Pancreas (tissue), 10 donors: ENCODE data around the gene SBNO1. TPM values are rescaled to one million over a fixed set of nuclear protein-coding genes. Genes with fewer than 3 reads are reported as not detected.
"Not testable (repeated sequence)": the region's sequence is repeated elsewhere in the genome, so short reads cannot be mapped to it uniquely, and the experiment has no call there.

ENCODE experiments used
- ATAC-seq, 4 donors: fragments of 200-7000 bp; cut with Tn5 transposase; one replicate each; pipeline versions ENCODE4 v1.8.0 to v1.9.1; 2020; ENCODE audit warnings: mild to moderate bottlenecking in 4 of 4, moderate library complexity in 4 of 4
- DNase-seq, 6 donors: peaks; one replicate each; pipeline ENCODE4 v3.0.0-alpha.2; 2020
- FAIRE-seq: peaks from 2 replicates; lab custom pipeline; 2012; peaks lifted over from hg19 to GRCh38; lab: Jason Lieb, UNC
- H3K27ac ChIP-seq, 4 donors: fragments of 200-600 bp; sonication (generic); 1 replicate in 3 of 4; 2 replicates in 1 of 4; pipeline versions ENCODE4 v1.5.0 to v1.8.0; 2020
- H3K27me3 ChIP-seq, 4 donors: fragments of 200-600 bp; one replicate each; pipeline ENCODE4 v1.8.0; 2021
- H3K36me3 ChIP-seq, 3 donors: fragments of 200-600 bp; sonication (generic) in 1 of 3; one replicate each; pipeline versions ENCODE4 v1.5.0 to v1.8.0; 2020 to 2021
- H3K4me1 ChIP-seq, 3 donors: fragments of 200-600 bp; one replicate each; pipeline ENCODE4 v1.8.0; 2021
- H3K4me3 ChIP-seq, 4 donors: fragments of 200-600 bp; sonication (generic) in 2 of 4; one replicate each; pipeline versions ENCODE4 v1.5.0 to v1.8.0; 2020 to 2021
- H3K9me3 ChIP-seq, 4 donors: fragments of 200-600 bp; one replicate each; pipeline ENCODE4 v1.8.0; 2021
- WGBS, 2 donors: extraction: QIAGEN DNeasy Blood & Tissue Kit; methylation state at CpG; one replicate each; pipeline ENCODE4 v1.1.7; 2013; 5-methylcytosine and 5-hydroxymethylcytosine counted together
- intact Hi-C, 3 donors: fragments of 100-400 bp; cut with DNase I; formaldehyde crosslinking; loops; one replicate each; pipeline versions ENCODE4 v1.11.1 to v1.14.2; 2022
- polyA plus RNA-seq, 2 donors: library from polyadenylated mRNA; stranded (reverse); fragments of 200-250 nt; gene quantifications; one replicate each; pipeline ENCODE4 v1.2.3, GENCODE V29; 2013
- total RNA-seq, 6 donors: library from RNA; stranded (reverse); fragmentation: NEBNext Ultra II Directional in 4 of 6; extraction: Animal tissue kit (Norgen Biotek cat#: 25700) in 4 of 6; gene quantifications; one replicate each; pipeline versions ENCODE4 v1.2.1 to v1.2.4, GENCODE V29; 2021 to 2023
- TF ChIP-seq, protein P1 (sequence below), 4 donors: fragments of 200-600 bp; sonication (generic) in 3 of 4; IDR thresholded peaks; one replicate each; pipeline versions ENCODE4 v1.5.0 to v1.8.0; 2021; ENCODE audit warnings: antibody characterized with exemption in 4 of 4
- donor health status: healthy with polysubstance abuse.
- donor health status: DM: no; HTN: no; CAD: no; lungs with moderate emphysema.
- donor health status: DM: no; HTN: no; CAD: no.
- donor health status: control.
- donor health status: control.
- donor health status: Bipolar disorder and iron deficiency.
- donor health status: DM: yes; HTN: yes; CAD: no.
- donor health status: DM: no; HTN: no; CAD: no.
- donor health status: DM: no; HTN: no; CAD: no.
- donor health status: DM: yes; HTN: yes; CAD: no.

The SBNO1 gene
- total RNA-seq (10 to 100 TPM in 3 of 6 donors, 1 to 10 TPM in 3; 7.9 to 16.3 (median 10.5) TPM), polyA plus RNA-seq (1 to 10 TPM; 2.6 to 4.2 TPM)

DNA sequence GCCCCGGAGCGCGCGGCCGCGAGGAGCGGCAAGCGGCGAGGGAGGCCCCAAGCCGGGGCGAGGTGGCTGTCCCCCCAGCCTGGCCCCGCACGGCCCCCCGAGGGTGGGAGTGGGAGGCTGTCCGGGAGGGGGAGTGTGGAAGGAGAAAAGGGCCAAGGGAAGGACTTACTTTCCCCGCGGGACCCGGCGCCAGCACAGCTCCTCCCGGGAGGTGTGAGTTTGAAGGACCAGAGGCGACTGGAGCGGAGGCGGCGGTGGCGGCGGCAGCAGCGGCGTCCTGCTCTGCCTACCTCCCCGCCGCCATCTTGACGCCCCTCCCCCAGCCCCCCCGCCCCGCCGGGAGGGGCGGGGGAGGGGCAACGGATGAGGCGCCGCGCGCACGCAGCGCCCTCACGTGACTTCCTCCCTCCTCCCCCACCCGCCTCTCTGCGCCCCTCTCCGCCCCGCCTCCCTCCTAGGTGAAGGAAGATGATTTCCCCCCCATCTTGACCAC lies at the start of gene SBNO1:
Gene SBNO1 (minus strand): TSS at position 316 of the 493 bp plus-strand sequence. CDS start 14,406 bp downstream, outside the sequence.
- peak within 1 kb of the TSS; percentile 78 to 89 (median 86) for H3K4me3 ChIP-seq
- ATAC-seq (peak; percentile 82 to 92 (median 87)), FAIRE-seq (no peak), DNase-seq (peak; percentile 89 to 95 (median 92))
- intact Hi-C loops, result no loop called here
- H3K4me1 ChIP-seq, result peaks cover 9 to 14% (median 11%) of the 10 kb centered on the region in 3 donors
- TF ChIP-seq, protein P1, sequence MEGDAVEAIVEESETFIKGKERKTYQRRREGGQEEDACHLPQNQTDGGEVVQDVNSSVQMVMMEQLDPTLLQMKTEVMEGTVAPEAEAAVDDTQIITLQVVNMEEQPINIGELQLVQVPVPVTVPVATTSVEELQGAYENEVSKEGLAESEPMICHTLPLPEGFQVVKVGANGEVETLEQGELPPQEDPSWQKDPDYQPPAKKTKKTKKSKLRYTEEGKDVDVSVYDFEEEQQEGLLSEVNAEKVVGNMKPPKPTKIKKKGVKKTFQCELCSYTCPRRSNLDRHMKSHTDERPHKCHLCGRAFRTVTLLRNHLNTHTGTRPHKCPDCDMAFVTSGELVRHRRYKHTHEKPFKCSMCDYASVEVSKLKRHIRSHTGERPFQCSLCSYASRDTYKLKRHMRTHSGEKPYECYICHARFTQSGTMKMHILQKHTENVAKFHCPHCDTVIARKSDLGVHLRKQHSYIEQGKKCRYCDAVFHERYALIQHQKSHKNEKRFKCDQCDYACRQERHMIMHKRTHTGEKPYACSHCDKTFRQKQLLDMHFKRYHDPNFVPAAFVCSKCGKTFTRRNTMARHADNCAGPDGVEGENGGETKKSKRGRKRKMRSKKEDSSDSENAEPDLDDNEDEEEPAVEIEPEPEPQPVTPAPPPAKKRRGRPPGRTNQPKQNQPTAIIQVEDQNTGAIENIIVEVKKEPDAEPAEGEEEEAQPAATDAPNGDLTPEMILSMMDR (IDR thresholded peaks at IDR 0.05), result no peak
- WGBS, 2 donors, result 0% methylated on average over 6 to 34 of the region's 47 CpGs
- H3K27ac ChIP-seq, result peak within 1 kb of the TSS; percentile 77 to 94 (median 84)
- no peaks in the 10 kb centered on the region for H3K9me3 ChIP-seq
- H3K27me3 ChIP-seq, result no peaks in the 10 kb centered on the region
- H3K36me3 ChIP-seq, result no peaks in the 10 kb centered on the region

DNA sequence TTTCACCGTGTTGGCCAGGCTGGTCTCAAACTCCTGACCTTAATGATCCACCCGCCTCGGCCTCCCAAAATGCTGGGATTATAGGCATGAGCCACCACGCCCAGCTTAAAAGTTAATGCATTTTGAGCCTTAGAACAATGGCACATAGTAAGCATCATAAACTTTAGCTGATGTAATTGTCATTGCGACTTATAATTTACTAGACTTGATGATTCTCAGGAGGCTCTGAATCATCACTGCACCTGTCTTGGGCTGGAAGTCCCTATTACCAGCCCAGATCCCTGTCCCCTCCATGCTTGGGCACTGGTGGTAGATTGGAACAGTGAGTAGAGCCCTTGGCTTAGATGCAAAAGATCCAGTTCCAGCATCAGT lies 45.4 kb upstream of the SBNO1 start:
- H3K27ac ChIP-seq, result no peak overlapping the region
- DNase-seq (no peak), ATAC-seq (no peak), FAIRE-seq (no peak)
- H3K4me1 ChIP-seq, result no peaks in the 10 kb centered on the region
- TF ChIP-seq, protein P1 (IDR thresholded peaks at IDR 0.05), result no peak
- intact Hi-C loops, result no loop called here
- peaks cover 0 to 17% (median under 1%) of the 10 kb centered on the region in 3 donors for H3K36me3 ChIP-seq
- H3K9me3 ChIP-seq, result no peaks in the 10 kb centered on the region
- H3K27me3 ChIP-seq, result no peaks in the 10 kb centered on the region
- 95 to 100% methylated on average over 5 of the region's 5 CpGs for WGBS, 2 donors
- no peak overlapping the region for H3K4me3 ChIP-seq

DNA sequence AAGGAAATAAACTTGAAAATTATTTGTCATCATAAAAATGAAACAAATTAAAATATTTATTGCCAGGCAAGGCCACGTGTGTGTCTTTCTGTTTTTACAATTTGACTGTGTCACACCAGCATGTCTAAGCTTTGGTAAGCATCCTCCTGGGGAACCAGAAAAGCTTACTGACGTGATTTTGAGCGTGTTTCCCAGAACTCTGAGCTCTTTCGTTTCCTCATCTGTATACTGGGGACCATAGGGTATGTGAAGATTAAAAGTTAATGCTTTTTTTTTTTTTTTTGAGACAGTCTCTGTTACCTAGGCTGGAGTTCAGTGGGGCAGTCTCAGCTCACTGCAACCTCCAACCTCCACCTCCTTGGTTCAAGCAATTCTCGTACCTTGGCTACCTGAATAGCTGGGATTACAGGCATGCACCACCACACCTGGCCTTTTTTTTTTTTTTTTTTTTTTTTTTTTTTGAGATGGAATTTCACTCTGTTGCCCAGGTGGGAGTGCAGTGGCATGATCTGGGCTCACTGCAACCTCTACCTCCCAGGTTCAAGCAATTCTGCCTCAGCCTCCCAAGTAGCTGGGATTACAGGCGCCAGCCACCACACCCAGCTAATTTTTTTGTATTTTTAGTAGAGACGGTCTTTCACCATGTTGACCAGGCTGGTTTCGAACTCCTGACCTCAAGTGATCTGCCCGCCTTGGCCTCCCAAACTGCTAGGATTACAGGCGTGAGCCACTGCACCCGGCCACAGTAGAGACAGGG lies 44.8 kb upstream of the SBNO1 start:
- DNase-seq, intact Hi-C loops, FAIRE-seq, H3K4me3 ChIP-seq, H3K4me1 ChIP-seq, ATAC-seq, H3K27ac ChIP-seq, H3K27me3 ChIP-seq, H3K9me3 ChIP-seq: not testable (repeated sequence)
- whole genome bisulfite sequencing, 2 donors, result 93% methylated on average over 11 of the region's 11 CpGs
- peaks cover 0 to 23% (median 6%) of the 10 kb centered on the region in 3 donors for H3K36me3 ChIP-seq

DNA sequence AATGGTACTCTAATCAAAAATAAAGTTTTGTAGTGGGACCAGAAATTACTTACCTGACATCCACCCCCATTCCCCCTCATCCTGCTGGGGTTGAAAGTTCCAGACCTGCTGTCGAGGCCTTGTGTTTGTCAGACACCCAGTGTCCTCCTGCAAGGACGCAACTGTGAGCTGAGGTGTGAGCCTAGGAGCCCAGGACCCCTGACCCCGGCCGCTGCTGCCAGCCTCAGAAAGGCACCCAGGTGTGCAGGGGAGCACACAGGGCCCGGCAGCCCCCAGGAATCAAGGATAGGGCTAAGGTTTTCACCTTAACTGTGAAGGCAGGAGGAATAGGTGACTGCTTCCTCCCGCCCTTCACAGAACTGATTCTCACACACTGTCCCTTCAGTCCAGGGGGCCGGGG lies 44.0 kb upstream of the SBNO1 start:
- FAIRE-seq, H3K9me3 ChIP-seq, H3K4me1 ChIP-seq, H3K27ac ChIP-seq, H3K4me3 ChIP-seq, ATAC-seq, DNase-seq, H3K27me3 ChIP-seq, intact Hi-C loops: not testable (repeated sequence)
- 94% methylated on average over 7 of the region's 7 CpGs for WGBS, 2 donors
- H3K36me3 ChIP-seq, result peaks cover 0 to 31% (median 15%) of the 10 kb centered on the region in 3 donors

DNA sequence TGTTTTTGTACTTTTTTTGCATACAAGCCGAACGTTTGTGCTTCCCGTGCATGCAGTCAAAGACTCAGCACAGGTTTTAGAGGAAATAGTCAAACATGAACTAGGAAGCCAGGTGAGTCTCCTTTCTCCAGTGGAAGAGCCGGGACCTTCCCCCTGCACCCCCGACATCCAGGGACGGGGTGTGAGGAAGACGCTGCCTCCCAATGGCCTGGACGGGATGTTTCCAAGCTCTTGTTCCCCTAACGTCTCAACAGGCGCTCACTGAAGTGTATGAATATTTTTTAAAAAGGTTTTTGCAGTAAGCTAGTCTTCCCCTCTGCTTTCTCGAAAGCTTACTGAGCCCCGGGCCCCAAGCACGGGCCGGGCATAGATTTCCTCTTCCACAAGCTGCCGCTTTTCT lies 43.3 kb upstream of the SBNO1 start:
- H3K4me1 ChIP-seq, H3K4me3 ChIP-seq, intact Hi-C loops, H3K9me3 ChIP-seq, ATAC-seq, DNase-seq, FAIRE-seq, H3K27ac ChIP-seq, H3K27me3 ChIP-seq: not testable (repeated sequence)
- 79 to 83% methylated on average over 12 to 13 of the region's 15 CpGs for WGBS, 2 donors
- H3K36me3 ChIP-seq, result peaks cover 0 to 38% (median 22%) of the 10 kb centered on the region in 3 donors

DNA sequence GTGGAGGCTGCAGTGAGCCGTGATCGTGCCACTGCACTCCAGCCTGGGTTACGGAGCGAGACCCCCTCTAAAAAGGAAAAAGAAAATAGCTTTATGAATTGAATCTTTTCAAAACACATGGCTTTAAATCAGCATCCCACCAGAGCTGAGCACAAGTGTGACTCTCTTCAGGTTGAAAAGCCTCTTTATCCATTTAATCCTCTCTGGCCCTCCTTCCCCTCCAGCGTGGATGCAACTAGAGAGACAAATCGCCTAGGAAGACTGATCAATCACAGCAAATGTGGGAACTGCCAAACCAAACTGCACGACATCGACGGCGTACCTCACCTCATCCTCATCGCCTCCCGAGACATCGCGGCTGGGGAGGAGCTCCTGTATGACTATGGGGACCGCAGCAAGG lies 42.6 kb upstream of the SBNO1 start:
- 94 to 95% methylated on average over 13 to 15 of the region's 15 CpGs for WGBS, 2 donors
- FAIRE-seq, H3K4me3 ChIP-seq, H3K4me1 ChIP-seq, H3K9me3 ChIP-seq, DNase-seq, ATAC-seq, H3K27ac ChIP-seq, intact Hi-C loops, H3K27me3 ChIP-seq: not testable (repeated sequence)
- peaks cover 0 to 43% (median 22%) of the 10 kb centered on the region in 3 donors for H3K36me3 ChIP-seq
